GM21515 (cell line): ENCODE measurements around the gene INMT.

Experiments used
- ATAC-seq: cut with Tn5 transposase; IDR thresholded peaks from one replicate; pipeline ENCODE4 v1.9.1; 2021; ENCODE audit not compliant: unreplicated experiment

The INMT gene

GRCh38 chr7:30779574-30779973, 27.6 kb downstream of the INMT start:
- ATAC-seq = no peak

- no peak for ATAC-seq
Measured at GRCh38 chr7:30780941-30781340, 29.0 kb downstream of the INMT start.

- no peak for ATAC-seq
Measured at GRCh38 chr7:30782690-30783089, 30.8 kb downstream of the INMT start.

- no peak for ATAC-seq
Measured at GRCh38 chr7:30785786-30786185, 33.9 kb downstream of the INMT start.

- no peak for ATAC-seq
Measured at GRCh38 chr7:30787486-30787885, 35.6 kb downstream of the INMT start.

GRCh38 chr7:30788640-30789333, 36.9 kb downstream of the INMT start:
- no peak for ATAC-seq

GRCh38 chr7:30789334-30789711, 37.4 kb downstream of the INMT start:
- no peak for ATAC-seq

- ATAC-seq = no peak
Measured at GRCh38 chr7:30790356-30790755, 38.4 kb downstream of the INMT start.

GRCh38 chr7:30791114-30791513, 39.2 kb downstream of the INMT start:
- no peak for ATAC-seq

GRCh38 chr7:30795161-30795948, 43.4 kb downstream of the INMT start:
- no peak for ATAC-seq

GRCh38 chr7:30796105-30796869, 44.4 kb downstream of the INMT start:
- ATAC-seq = no peak

- no peak for ATAC-seq
Measured at GRCh38 chr7:30797176-30798040, 45.5 kb downstream of the INMT start.

- peak; percentile 77 for ATAC-seq
Measured at GRCh38 chr7:30799206-30799975, 47.5 kb downstream of the INMT start.

- peak; percentile 1 for ATAC-seq
Measured at GRCh38 chr7:30799976-30800661, 48.2 kb downstream of the INMT start.

GRCh38 chr7:30800785-30801252, 48.9 kb downstream of the INMT start:
- ATAC-seq = peak; percentile 42

- ATAC-seq = no peak
Measured at GRCh38 chr7:30802812-30803211, 50.9 kb downstream of the INMT start.

GRCh38 chr7:30804078-30804661, 52.2 kb downstream of the INMT start:
- ATAC-seq = no peak

- no peak for ATAC-seq
Measured at GRCh38 chr7:30805081-30805691, 53.3 kb downstream of the INMT start.

GRCh38 chr7:30805931-30806330, 54.0 kb downstream of the INMT start:
- no peak for ATAC-seq
